ENCODE data around the gene ZNF81.
"Not testable (repeated sequence)": the region's sequence is repeated elsewhere in the genome, so short reads cannot be mapped to it uniquely, and the experiment has no call there.

ZNF81 gene

DNA sequence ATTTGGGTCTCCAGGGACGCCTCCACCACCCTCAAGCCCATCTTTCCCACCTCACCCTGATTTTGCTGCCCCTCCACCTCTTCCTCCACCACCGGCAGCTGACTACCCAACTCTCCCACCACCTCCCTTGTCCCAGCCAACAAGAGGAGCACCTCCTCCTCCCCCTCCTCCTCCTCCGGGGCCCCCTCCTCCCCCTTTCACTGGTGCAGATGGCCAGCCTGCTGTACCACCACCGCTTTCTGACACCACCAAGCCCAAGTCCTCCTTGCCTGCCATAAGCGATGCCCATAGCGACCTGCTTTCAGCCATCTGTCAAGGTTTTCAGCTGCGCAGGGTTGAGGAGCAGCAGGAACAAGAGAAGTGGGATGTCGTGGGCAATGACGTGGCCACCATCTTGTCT, 32.4 kb upstream of the ZNF81 start:
- Histone ChIP-seq H3K4me1 (ENCODE audit: control insufficient read depth in 1 of 2, insufficient read depth in 1 of 2, low read depth in 1 of 2, low read length in 1 of 2) (no peaks in the 10 kb centered on the region), H3K36me3 (no peaks in the 10 kb centered on the region)
- TF ChIP-seq, protein P1, sequence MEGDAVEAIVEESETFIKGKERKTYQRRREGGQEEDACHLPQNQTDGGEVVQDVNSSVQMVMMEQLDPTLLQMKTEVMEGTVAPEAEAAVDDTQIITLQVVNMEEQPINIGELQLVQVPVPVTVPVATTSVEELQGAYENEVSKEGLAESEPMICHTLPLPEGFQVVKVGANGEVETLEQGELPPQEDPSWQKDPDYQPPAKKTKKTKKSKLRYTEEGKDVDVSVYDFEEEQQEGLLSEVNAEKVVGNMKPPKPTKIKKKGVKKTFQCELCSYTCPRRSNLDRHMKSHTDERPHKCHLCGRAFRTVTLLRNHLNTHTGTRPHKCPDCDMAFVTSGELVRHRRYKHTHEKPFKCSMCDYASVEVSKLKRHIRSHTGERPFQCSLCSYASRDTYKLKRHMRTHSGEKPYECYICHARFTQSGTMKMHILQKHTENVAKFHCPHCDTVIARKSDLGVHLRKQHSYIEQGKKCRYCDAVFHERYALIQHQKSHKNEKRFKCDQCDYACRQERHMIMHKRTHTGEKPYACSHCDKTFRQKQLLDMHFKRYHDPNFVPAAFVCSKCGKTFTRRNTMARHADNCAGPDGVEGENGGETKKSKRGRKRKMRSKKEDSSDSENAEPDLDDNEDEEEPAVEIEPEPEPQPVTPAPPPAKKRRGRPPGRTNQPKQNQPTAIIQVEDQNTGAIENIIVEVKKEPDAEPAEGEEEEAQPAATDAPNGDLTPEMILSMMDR (IDR thresholded peaks at IDR 0.05) = no peak

DNA sequence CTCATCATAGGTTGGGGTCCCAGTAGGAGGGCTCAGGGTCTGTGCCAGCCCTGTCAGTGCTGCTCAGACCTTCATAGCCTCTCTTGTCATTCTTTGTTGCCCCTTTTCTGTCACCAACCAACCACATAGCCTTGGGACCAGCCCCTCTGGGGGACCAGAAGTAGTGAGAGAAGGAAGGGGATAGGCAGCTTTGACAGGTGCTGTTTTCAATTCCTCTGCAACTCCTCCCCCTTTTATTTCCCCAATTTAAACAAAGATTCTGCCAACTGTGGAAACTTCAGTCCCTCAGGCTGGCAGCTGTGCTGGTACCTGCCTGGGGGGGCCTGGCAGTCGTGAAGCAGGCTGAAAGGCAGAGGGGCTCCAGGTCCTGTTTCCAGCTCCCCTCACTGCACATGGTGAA, 30.9 kb upstream of the ZNF81 start:
- not testable (repeated sequence) for H3K4me1 ChIP-seq (ENCODE audit: control insufficient read depth in 1 of 2, insufficient read depth in 1 of 2, low read depth in 1 of 2, low read length in 1 of 2); H3K27ac ChIP-seq; H3K27me3 ChIP-seq; H3K9me3 ChIP-seq; H3K4me3 ChIP-seq (ENCODE audit: low read depth in 1 of 2, low read length in 1 of 2); H3K36me3 ChIP-seq

More for the DNA sequence above, 32.4 kb upstream of the ZNF81 start:
- Histone ChIP-seq H3K27me3 (no peaks in the 10 kb centered on the region), H3K4me3 (ENCODE audit: low read depth in 1 of 2, low read length in 1 of 2) (no peak overlapping the region), H3K9me3 (no peaks in the 10 kb centered on the region), H3K27ac (no peak overlapping the region)

DNA sequence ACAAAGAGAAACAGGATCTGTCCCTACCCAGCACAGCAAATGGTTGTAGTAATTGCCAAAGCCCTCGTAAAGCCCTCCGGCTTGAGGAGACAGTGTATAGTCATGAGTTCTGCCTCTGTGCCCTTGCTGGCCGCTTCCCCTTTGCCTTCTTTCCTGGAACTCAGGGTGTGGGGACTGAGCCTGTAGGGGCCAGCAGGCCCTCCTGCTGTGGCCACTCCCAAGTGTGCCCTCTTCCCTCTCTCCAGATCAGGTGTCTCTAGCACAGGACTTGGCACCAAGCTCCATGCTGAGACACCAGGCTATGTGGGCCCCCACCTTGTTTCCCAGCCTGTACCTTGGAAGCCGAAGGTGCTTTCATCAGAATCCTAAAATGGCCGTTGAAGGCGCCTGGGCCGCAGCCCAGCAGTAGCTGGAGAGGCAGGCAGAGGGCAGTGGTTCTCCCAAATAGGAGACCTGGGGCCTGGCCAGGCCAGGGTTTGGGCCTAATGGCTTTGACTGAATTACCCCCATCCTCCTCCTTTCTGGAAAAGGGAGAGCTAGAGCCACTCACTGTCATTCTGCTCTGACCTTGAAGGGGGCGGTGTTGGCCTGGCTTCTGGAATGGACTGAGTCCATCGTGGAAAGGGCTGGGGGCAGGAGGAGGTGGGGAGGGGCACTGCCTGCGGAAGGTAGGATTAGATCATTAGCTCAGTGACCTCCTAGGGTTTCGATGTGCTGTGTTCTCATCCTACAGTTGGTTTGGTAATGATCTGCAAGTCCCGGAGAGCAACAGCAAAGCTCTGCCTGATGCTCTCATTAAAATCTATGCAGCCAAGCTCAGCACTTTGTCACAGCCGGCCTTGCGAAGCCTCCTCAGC, 30.1 kb upstream of the ZNF81 start:
- not testable (repeated sequence) for H3K27ac ChIP-seq; H3K4me1 ChIP-seq (ENCODE audit: control insufficient read depth in 1 of 2, insufficient read depth in 1 of 2, low read depth in 1 of 2, low read length in 1 of 2); H3K9me3 ChIP-seq; H3K36me3 ChIP-seq; H3K4me3 ChIP-seq (ENCODE audit: low read depth in 1 of 2, low read length in 1 of 2); H3K27me3 ChIP-seq

GRCh38 chrX:47807272-47807538, 29.5 kb upstream of the ZNF81 start:
- not testable (repeated sequence) for H3K9me3 ChIP-seq, H3K27me3 ChIP-seq, H3K27ac ChIP-seq

GRCh38 chrX:47807548-47807947, 29.2 kb upstream of the ZNF81 start:
- Histone ChIP-seq H3K9me3 (no peaks in the 10 kb centered on the region), H3K4me1 (ENCODE audit: control insufficient read depth in 1 of 2, insufficient read depth in 1 of 2, low read depth in 1 of 2, low read length in 1 of 2) (no peaks in the 10 kb centered on the region), H3K4me3 (ENCODE audit: low read depth in 1 of 2, low read length in 1 of 2) (no peak overlapping the region), H3K27ac (no peak overlapping the region), H3K27me3 (no peaks in the 10 kb centered on the region), H3K36me3 (no peaks in the 10 kb centered on the region)
- TF ChIP-seq, protein P1 (IDR thresholded peaks at IDR 0.05) = no peak

More at GRCh38 chrX:47807272-47807538, 29.5 kb upstream of the ZNF81 start:
- H3K4me1 ChIP-seq (ENCODE audit: control insufficient read depth in 1 of 2, insufficient read depth in 1 of 2, low read depth in 1 of 2, low read length in 1 of 2); H3K4me3 ChIP-seq (ENCODE audit: low read depth in 1 of 2, low read length in 1 of 2); H3K36me3 ChIP-seq: not testable (repeated sequence)

DNA sequence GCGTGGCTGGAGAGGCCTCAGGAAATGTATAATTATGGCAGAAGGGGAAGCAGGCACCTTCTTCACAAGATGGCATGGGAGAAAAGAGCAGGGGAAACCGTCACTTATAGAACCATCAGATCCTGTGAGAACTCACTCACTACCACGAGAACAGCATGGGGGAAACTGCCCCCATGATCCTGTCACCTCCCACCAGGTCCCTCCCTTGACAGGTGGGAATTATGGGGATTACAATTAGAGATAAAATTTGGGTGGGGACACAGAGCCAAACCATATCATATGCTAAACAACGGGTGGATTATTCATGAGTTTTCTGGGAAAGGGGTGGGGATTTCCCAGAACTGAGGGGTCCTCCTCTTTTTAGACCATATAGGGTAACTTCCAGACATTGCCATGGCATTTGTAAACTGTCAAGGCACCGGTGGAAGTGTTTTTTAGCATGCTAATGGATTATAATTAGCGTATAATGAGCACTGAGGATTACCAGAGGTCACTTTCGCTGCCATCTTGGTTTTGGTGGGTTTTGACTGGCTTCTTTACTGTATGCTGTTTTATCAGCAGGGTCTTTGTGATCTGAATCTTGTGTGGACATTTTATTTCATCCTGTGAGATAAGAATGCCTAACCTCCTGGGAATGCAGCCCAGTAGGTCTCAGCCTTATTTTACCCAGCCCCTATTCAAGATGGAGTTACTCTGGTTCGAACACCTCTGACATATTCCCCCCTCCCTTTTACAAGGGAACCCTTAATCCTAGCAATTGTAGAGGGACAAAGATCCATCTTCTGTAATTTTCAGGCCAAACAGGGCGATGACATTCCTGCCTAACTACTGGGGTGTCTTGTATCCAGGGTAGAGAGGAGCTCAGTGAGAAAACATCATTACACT, 27.6 kb upstream of the ZNF81 start:
- H3K27ac ChIP-seq = no peak overlapping the region
- H3K9me3 ChIP-seq = no peaks in the 10 kb centered on the region
- H3K4me3 ChIP-seq (ENCODE audit: low read depth in 1 of 2, low read length in 1 of 2) = no peak overlapping the region
- H3K36me3 ChIP-seq = no peaks in the 10 kb centered on the region
- TF ChIP-seq, protein P1 (IDR thresholded peaks at IDR 0.05) = no peak
- H3K4me1 ChIP-seq (ENCODE audit: control insufficient read depth in 1 of 2, insufficient read depth in 1 of 2, low read depth in 1 of 2, low read length in 1 of 2) = no peaks in the 10 kb centered on the region
- no peaks in the 10 kb centered on the region for H3K27me3 ChIP-seq

DNA sequence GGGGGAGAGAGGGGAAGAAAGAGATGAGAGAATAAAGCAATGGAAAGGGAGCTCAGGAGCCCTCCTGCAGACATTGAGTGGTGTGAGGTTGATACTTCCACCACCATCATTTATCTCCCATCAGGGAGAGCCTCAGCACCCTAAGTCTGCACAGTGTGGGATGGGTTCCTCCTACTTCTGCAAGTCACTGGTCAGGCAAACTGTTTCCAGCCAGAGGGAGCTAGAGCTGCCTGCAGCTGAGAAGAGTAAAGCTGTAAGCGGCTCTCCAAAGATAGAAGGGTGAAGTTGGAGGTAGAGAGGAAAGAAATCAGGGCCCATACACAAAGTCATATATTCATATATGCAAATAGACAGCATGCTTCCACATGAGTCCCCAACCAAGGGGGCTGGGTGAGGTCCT, 21.9 kb upstream of the ZNF81 start:
- Histone ChIP-seq H3K4me1 (ENCODE audit: control insufficient read depth in 1 of 2, insufficient read depth in 1 of 2, low read depth in 1 of 2, low read length in 1 of 2) (no peaks in the 10 kb centered on the region), H3K4me3 (ENCODE audit: low read depth in 1 of 2, low read length in 1 of 2) (no peak overlapping the region), H3K27ac (no peak overlapping the region), H3K36me3 (no peaks in the 10 kb centered on the region), H3K27me3 (no peaks in the 10 kb centered on the region), H3K9me3 (no peaks in the 10 kb centered on the region)
- TF ChIP-seq, protein P1 (IDR thresholded peaks at IDR 0.05) = no peak

Data from neutrophil (primary cell).